GM23338 (cell line): ENCODE results near the gene MKNK2. TPM values are rescaled to one million over a fixed set of nuclear protein-coding genes. Genes with fewer than 3 reads are reported as not detected.

ENCODE experiments used
- ATAC-seq: fragments of 200-7000 bp; cut with Tn5 transposase; 3 replicates; pipeline ENCODE4 v1.9.1; 2020
- DNase-seq: peaks from one replicate; pipeline ENCODE4 v3.0.0-alpha.2; 2015; ENCODE audit warnings: low spot score
- H2AFZ ChIP-seq: fragments of 200-600 bp; sonication (generic); 2 replicates; pipeline ENCODE4 v1.8.0; 2016; ENCODE audit warnings: antibody characterized with exemption, mild to moderate bottlenecking, moderate library complexity
- H3F3A ChIP-seq: fragments of 200-600 bp; sonication (generic); replicated peaks from 2 replicates; pipeline ENCODE4 v1.8.0; 2017; ENCODE audit warnings: antibody characterized with exemption, mixed run types, low read depth
- H3K27ac ChIP-seq: fragments of 200-600 bp; sonication (generic); 2 replicates; pipeline ENCODE4 v1.6.1; 2016; ENCODE audit warnings: low read depth
- H3K27me3 ChIP-seq: fragments of 200-600 bp; sonication (generic); 2 replicates; pipeline ENCODE4 v1.8.0; 2016; ENCODE audit warnings: mild to moderate bottlenecking, mixed run types, moderate library complexity; ENCODE audit not compliant: insufficient read depth
- H3K36me3 ChIP-seq: fragments of 200-600 bp; sonication (generic); 2 replicates; pipeline ENCODE4 v1.8.0; 2016; ENCODE audit warnings: mild to moderate bottlenecking; ENCODE audit not compliant: insufficient read depth
- H3K4me1 ChIP-seq: fragments of 200-600 bp; sonication (generic); 2 replicates; pipeline ENCODE4 v1.8.0; 2016; ENCODE audit warnings: mild to moderate bottlenecking, moderate library complexity; ENCODE audit not compliant: insufficient read depth
- H3K4me2 ChIP-seq: fragments of 200-600 bp; sonication (generic); 2 replicates; pipeline ENCODE4 v1.7.1; 2017; ENCODE audit warnings: mixed run types
- H3K4me3 ChIP-seq: fragments of 200-600 bp; sonication (generic); 2 replicates; pipeline ENCODE4 v1.6.1; 2016; ENCODE audit warnings: mixed run types
- H3K79me2 ChIP-seq: fragments of 200-600 bp; sonication (generic); replicated peaks from 2 replicates; pipeline ENCODE4 v1.8.0; 2017; ENCODE audit warnings: mild to moderate bottlenecking; ENCODE audit not compliant: insufficient read depth
- H3K9me2 ChIP-seq: fragments of 200-600 bp; sonication (generic); 2 replicates; pipeline ENCODE4 v1.8.0; 2017; ENCODE audit not compliant: insufficient read depth
- H4K20me1 ChIP-seq: fragments of 200-600 bp; sonication (generic); replicated peaks from 2 replicates; pipeline ENCODE4 v1.8.0; 2017; ENCODE audit warnings: mild to moderate bottlenecking; ENCODE audit not compliant: insufficient read depth
- H3K27ac Mint-ChIP-seq: 2 replicates; pipeline ENCODE4 v1.8.0; 2020; ENCODE audit warnings: inconsistent platforms, mild to moderate bottlenecking, moderate library complexity, mixed read lengths
- H3K27me3 Mint-ChIP-seq: 3 replicates; pipeline ENCODE4 v1.8.0; 2022; ENCODE audit warnings: low read depth, mild to moderate bottlenecking, moderate library complexity, mixed read lengths, inconsistent platforms; ENCODE audit not compliant: insufficient read depth, poor library complexity
- H3K36me3 Mint-ChIP-seq: 3 replicates; pipeline ENCODE4 v1.8.0; 2021; ENCODE audit warnings: low read depth, mild to moderate bottlenecking, inconsistent platforms, moderate library complexity, mixed read lengths
- H3K4me1 Mint-ChIP-seq: 3 replicates; pipeline ENCODE4 v1.8.0; 2020; ENCODE audit warnings: mild to moderate bottlenecking, inconsistent platforms, mixed read lengths
- H3K4me3 Mint-ChIP-seq: 3 replicates; pipeline ENCODE4 v1.8.0; 2021; ENCODE audit warnings: moderate library complexity, mild to moderate bottlenecking, inconsistent platforms, mixed read lengths
- H3K9me3 Mint-ChIP-seq: 3 replicates; pipeline ENCODE4 v1.8.0; 2020; ENCODE audit warnings: moderate library complexity, mild to moderate bottlenecking, inconsistent platforms, mixed read lengths
- CREB1 ChIP-seq: fragments of 250-450 bp; sonication (Bioruptor Pico); IDR thresholded peaks from 2 replicates; pipeline ENCODE4 v1.5.0; 2020; ENCODE audit warnings: low read depth, mild to moderate bottlenecking, moderate library complexity
- ETS1 ChIP-seq: IDR thresholded peaks from 2 replicates; pipeline ENCODE4 v1.6.1; 2016; ENCODE audit warnings: antibody characterized with exemption
- EZH2 ChIP-seq: fragments of 200-600 bp; sonication (generic); IDR thresholded peaks from one replicate; pipeline ENCODE4 v1.8.0; 2017; ENCODE audit warnings: antibody characterized with exemption, mild to moderate bottlenecking, low read depth; ENCODE audit not compliant: unreplicated experiment
- EZH2phosphoT487 ChIP-seq: fragments of 200-600 bp; sonication (generic); IDR thresholded peaks from one replicate; pipeline ENCODE4 v1.8.1; 2018; ENCODE audit warnings: antibody characterized with exemption; ENCODE audit not compliant: unreplicated experiment
- JUNB ChIP-seq: IDR thresholded peaks from one replicate; pipeline ENCODE4 v1.6.1; 2016; ENCODE audit warnings: antibody characterized with exemption; ENCODE audit not compliant: unreplicated experiment
- NANOG ChIP-seq: IDR thresholded peaks from 2 replicates; pipeline ENCODE4 v1.6.1; 2016; ENCODE audit warnings: antibody characterized with exemption, borderline replicate concordance
- POLR2AphosphoS5 ChIP-seq: IDR thresholded peaks from 2 replicates; pipeline ENCODE4 v1.6.1; 2016; ENCODE audit warnings: antibody characterized with exemption, low read depth
- REST ChIP-seq: IDR thresholded peaks from one replicate; pipeline ENCODE4 v1.6.1; 2018; ENCODE audit warnings: antibody characterized with exemption; ENCODE audit not compliant: unreplicated experiment
- STAT1 ChIP-seq: IDR thresholded peaks from one replicate; pipeline ENCODE4 v1.6.1; 2016; ENCODE audit warnings: antibody characterized with exemption; ENCODE audit not compliant: unreplicated experiment
- ZNF114 ChIP-seq: fragments of 250-450 bp; sonication (Bioruptor Pico); IDR thresholded peaks from 2 replicates; pipeline ENCODE4 v1.5.0; 2020; ENCODE audit warnings: mild to moderate bottlenecking, moderate library complexity
- ZNF331 ChIP-seq: fragments of 250-450 bp; sonication (Bioruptor Pico); IDR thresholded peaks from 2 replicates; pipeline ENCODE4 v1.5.0; 2020; ENCODE audit warnings: low read depth, mild to moderate bottlenecking, moderate library complexity
- polyA plus RNA-seq: library from polyadenylated mRNA; unstranded; fragments of >200 nt; fragmentation: Nextera tagmentation; extraction: Ambion mirVana; gene quantifications from 2 replicates; pipeline ENCODE4 v1.2.1, GENCODE V29; 2016
- total RNA-seq: library from RNA; depleted of rRNA; stranded (reverse); fragments of >200 nt; shearing (Covaris generic); gene quantifications from 2 replicates; pipeline ENCODE4 v1.2.3, GENCODE V29; 2014
- TF ChIP-seq, protein P1 (sequence below): fragments of 250-450 bp; sonication (Bioruptor Pico); IDR thresholded peaks from 2 replicates; pipeline ENCODE4 v1.5.0; 2020; ENCODE audit warnings: mild to moderate bottlenecking, moderate library complexity
- TF ChIP-seq, protein P2 (sequence below), 2 experiments: fragments of 200-600 bp in 1 of 2; sonication (generic) in 1 of 2; conservative IDR thresholded peaks; 2 replicates each; pipeline versions ENCODE4 v1.5.1 to v1.6.1; 2016 to 2017; ENCODE audit warnings: antibody characterized with exemption in 2 of 2, low read depth in 2 of 2, mild to moderate bottlenecking in 2 of 2, moderate library complexity in 1 of 2

Gene MKNK2
- total and polyA plus RNA-seq, 2 experiments from 2014 or later = 71.0 to 159 TPM

GRCh38 chr19:2053601-2054389, 2.8 kb upstream of the MKNK2 start:
- peaks cover 8% of the 10 kb centered on the region for H3K27me3 Mint-ChIP-seq
- Histone ChIP-seq H3K4me2 (no peak overlapping the region), H3K27ac (no peak overlapping the region), H3K4me3 (no peak overlapping the region), H3K79me2 (peaks cover 19% of the 10 kb centered on the region), H4K20me1 (peaks cover 10% of the 10 kb centered on the region), H3K36me3 (no peaks in the 10 kb centered on the region), H3F3A (0 out of 2 replicates have a peak, but pooled peaks cover 3% of the 10 kb centered on the region), H3K9me2 (no peaks in the 10 kb centered on the region), H3K27me3 (no peaks in the 10 kb centered on the region), H3K4me1 (no peaks in the 10 kb centered on the region; the same call in 1 of the 2 replicates), H2AFZ (no peak overlapping the region)
- H3K27ac Mint-ChIP-seq = no peak overlapping the region
- TF ChIP-seq EZH2phosphoT487 = no peak
- TF ChIP-seq, protein P1, sequence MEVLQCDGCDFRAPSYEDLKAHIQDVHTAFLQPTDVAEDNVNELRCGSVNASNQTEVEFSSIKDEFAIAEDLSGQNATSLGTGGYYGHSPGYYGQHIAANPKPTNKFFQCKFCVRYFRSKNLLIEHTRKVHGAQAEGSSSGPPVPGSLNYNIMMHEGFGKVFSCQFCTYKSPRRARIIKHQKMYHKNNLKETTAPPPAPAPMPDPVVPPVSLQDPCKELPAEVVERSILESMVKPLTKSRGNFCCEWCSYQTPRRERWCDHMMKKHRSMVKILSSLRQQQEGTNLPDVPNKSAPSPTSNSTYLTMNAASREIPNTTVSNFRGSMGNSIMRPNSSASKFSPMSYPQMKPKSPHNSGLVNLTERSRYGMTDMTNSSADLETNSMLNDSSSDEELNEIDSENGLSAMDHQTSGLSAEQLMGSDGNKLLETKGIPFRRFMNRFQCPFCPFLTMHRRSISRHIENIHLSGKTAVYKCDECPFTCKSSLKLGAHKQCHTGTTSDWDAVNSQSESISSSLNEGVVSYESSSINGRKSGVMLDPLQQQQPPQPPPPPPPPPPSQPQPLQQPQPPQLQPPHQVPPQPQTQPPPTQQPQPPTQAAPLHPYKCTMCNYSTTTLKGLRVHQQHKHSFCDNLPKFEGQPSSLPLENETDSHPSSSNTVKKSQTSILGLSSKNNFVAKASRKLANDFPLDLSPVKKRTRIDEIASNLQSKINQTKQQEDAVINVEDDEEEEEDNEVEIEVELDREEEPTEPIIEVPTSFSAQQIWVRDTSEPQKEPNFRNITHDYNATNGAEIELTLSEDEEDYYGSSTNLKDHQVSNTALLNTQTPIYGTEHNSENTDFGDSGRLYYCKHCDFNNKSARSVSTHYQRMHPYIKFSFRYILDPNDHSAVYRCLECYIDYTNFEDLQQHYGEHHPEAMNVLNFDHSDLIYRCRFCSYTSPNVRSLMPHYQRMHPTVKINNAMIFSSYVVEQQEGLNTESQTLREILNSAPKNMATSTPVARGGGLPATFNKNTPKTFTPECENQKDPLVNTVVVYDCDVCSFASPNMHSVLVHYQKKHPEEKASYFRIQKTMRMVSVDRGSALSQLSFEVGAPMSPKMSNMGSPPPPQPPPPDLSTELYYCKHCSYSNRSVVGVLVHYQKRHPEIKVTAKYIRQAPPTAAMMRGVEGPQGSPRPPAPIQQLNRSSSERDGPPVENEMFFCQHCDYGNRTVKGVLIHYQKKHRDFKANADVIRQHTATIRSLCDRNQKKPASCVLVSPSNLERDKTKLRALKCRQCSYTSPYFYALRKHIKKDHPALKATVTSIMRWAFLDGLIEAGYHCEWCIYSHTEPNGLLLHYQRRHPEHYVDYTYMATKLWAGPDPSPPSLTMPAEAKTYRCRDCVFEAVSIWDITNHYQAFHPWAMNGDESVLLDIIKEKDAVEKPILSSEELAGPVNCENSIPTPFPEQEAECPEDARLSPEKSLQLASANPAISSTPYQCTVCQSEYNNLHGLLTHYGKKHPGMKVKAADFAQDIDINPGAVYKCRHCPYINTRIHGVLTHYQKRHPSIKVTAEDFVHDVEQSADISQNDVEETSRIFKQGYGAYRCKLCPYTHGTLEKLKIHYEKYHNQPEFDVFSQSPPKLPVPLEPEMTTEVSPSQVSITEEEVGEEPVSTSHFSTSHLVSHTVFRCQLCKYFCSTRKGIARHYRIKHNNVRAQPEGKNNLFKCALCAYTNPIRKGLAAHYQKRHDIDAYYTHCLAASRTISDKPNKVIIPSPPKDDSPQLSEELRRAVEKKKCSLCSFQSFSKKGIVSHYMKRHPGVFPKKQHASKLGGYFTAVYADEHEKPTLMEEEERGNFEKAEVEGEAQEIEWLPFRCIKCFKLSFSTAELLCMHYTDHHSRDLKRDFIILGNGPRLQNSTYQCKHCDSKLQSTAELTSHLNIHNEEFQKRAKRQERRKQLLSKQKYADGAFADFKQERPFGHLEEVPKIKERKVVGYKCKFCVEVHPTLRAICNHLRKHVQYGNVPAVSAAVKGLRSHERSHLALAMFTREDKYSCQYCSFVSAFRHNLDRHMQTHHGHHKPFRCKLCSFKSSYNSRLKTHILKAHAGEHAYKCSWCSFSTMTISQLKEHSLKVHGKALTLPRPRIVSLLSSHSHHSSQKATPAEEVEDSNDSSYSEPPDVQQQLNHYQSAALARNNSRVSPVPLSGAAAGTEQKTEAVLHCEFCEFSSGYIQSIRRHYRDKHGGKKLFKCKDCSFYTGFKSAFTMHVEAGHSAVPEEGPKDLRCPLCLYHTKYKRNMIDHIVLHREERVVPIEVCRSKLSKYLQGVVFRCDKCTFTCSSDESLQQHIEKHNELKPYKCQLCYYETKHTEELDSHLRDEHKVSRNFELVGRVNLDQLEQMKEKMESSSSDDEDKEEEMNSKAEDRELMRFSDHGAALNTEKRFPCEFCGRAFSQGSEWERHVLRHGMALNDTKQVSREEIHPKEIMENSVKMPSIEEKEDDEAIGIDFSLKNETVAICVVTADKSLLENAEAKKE (CRISPR knock-in tag) = no peak
- no peak for TF ChIP-seq ETS1
- TF ChIP-seq STAT1 = no peak
- TF ChIP-seq JUNB = no peak
- TF ChIP-seq ZNF331 (CRISPR knock-in tag) = no peak
- no peak for TF ChIP-seq CREB1 (CRISPR knock-in tag)
- no peak for TF ChIP-seq EZH2
- TF ChIP-seq ZNF114 = no peak
- no peak for TF ChIP-seq POLR2AphosphoS5
- no peak for TF ChIP-seq NANOG
- TF ChIP-seq, protein P2, sequence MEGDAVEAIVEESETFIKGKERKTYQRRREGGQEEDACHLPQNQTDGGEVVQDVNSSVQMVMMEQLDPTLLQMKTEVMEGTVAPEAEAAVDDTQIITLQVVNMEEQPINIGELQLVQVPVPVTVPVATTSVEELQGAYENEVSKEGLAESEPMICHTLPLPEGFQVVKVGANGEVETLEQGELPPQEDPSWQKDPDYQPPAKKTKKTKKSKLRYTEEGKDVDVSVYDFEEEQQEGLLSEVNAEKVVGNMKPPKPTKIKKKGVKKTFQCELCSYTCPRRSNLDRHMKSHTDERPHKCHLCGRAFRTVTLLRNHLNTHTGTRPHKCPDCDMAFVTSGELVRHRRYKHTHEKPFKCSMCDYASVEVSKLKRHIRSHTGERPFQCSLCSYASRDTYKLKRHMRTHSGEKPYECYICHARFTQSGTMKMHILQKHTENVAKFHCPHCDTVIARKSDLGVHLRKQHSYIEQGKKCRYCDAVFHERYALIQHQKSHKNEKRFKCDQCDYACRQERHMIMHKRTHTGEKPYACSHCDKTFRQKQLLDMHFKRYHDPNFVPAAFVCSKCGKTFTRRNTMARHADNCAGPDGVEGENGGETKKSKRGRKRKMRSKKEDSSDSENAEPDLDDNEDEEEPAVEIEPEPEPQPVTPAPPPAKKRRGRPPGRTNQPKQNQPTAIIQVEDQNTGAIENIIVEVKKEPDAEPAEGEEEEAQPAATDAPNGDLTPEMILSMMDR (conservative IDR thresholded peaks at IDR 0.05; ENCODE audit: low read depth in 2 of 2) = no peak
- TF ChIP-seq REST = no peak
- no peak overlapping the region for H3K4me3 Mint-ChIP-seq
- no peak for DNase-seq
- no peak for ATAC-seq
- peaks cover 10% of the 10 kb centered on the region for H3K4me1 Mint-ChIP-seq
- no peaks in the 10 kb centered on the region for H3K36me3 Mint-ChIP-seq
- H3K9me3 Mint-ChIP-seq = no peaks in the 10 kb centered on the region
